GM23338 (cell line): Measurements from ENCODE around the gene XAB2.

Experiments used
- CTCF ChIP-seq, 2 experiments: fragments of 200-600 bp in 1 of 2; sonication (generic) in 1 of 2; conservative IDR thresholded peaks; 2 replicates each; pipeline versions ENCODE4 v1.5.1 to v1.6.1; 2016 to 2017; ENCODE audit warnings: antibody characterized with exemption in 2 of 2, low read depth in 2 of 2, mild to moderate bottlenecking in 2 of 2, moderate library complexity in 1 of 2
- EZH2 ChIP-seq: fragments of 200-600 bp; sonication (generic); IDR thresholded peaks from one replicate; pipeline ENCODE4 v1.8.0; 2017; ENCODE audit warnings: antibody characterized with exemption, mild to moderate bottlenecking, low read depth; ENCODE audit not compliant: unreplicated experiment
- EZH2phosphoT487 ChIP-seq: fragments of 200-600 bp; sonication (generic); IDR thresholded peaks from one replicate; pipeline ENCODE4 v1.8.1; 2018; ENCODE audit warnings: antibody characterized with exemption; ENCODE audit not compliant: unreplicated experiment

GRCh38 chr19:7590256-7590655, 39.1 kb downstream of the XAB2 start:
- TF ChIP-seq EZH2 (no peak), CTCF (conservative IDR thresholded peaks at IDR 0.05; ENCODE audit: low read depth in 2 of 2) (no peak), EZH2phosphoT487 (no peak)
